Mucosa of gallbladder (tissue), 1 donor: ENCODE data around the gene ATPAF1. TPM values are rescaled to one million over a fixed set of nuclear protein-coding genes. Genes with fewer than 3 reads are reported as not detected.

ENCODE experiments used
- DNase-seq: peaks from one replicate; pipeline ENCODE4 v3.0.0-alpha.2; 2020; ENCODE audit warnings: low spot score
- total RNA-seq: library from RNA; stranded (reverse); gene quantifications from one replicate; pipeline ENCODE4 v1.2.1, GENCODE V29; 2021
- donor health status: DM: no; HTN: no; CAD: no.

ATPAF1 gene
- total RNA-seq, 1 donor from 2014 or later: 60.5 TPM

DNA sequence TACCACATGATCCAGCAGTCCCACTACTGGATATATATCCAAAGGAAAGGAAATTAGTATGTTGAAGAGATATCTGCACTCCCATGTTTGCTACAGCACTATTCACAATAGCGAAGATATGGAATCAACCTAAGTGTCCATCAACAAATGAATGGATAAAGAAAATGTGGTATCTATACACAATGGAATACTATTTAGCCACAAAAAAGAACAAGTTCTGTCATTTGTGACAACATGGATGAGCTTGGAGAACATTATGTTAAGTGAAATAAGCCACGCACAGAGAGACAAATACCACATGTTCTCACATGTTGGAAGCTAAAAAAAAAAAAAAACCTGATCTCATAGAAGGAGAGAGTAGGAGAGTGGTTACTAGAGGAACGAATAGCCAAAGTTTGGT lies 17.7 kb downstream of the ATPAF1 start:
- DNase-seq: no peak

DNA sequence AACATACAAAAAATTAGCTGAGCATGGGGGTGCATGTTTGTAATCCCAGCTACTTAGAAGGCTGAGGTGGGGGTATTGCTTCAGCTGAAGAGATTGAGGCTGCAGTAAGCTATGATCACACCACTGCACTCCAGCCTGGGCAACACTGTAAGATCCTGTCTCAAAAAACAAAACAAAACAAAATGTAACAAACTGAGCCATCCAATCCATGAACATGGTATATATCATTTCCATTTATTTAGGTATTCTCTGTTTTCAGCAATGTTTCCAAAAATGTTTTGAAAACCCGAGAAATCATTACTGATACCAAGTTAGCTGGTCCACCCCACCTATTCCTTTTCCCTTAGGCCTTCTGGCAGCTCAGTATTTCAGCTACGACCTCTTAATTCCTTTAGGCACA lies 18.4 kb downstream of the ATPAF1 start:
- DNase-seq: no peak

DNA sequence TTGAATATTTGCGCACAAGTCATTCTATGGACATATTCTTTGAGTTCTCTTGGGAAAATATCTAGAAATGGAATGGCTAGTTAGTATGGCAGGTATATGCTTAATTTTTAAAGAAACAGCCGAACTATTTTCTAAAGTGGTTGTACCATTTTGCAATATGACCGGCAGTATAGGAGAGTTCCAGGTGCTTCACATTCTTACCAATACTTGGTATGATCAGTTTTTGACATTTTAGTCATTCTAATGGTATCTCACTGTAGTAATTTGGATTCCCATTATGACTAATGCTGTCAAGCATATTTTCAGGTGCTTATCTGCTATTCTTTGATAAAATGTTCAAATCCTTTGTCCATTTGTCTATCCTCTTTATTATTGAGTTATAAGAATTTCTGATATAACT lies 20.6 kb downstream of the ATPAF1 start:
- DNase-seq: no peak

DNA sequence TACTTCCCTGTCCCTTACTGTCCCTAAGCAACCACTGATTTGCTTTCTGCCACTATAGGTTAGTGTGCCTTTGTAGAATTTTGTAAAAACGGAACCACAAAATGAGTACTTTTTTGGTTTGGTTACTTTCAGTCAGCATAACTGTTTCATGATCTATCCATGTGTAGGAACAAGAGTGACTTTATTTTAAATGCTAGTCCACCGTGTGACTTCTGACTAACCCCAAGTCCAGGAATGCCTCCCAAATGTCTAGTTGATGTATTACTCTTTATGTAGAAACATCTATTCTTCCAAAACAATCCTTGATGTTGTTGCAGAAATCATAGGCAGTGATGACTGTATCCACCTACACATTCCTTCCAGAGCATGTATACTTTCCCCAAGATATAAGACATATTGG lies 21.3 kb downstream of the ATPAF1 start:
- DNase-seq: no peak

DNA sequence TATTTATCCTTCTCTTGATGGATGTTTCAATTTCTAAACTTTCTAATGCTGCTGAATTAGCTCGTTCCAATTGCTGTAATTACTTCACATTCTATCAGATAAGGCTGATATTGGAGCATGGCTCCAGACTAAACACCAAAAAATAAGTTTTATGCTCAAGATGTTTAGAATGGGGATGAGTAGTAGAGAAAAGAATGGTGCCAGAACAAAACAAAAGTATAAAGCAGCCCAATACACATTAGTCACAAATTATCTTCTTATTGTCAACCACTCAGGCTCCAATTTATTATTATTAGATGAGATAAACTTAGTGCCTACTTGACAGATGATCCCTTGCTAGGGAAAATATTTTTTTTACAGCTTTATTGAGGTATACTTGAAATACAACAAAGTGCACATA lies 21.8 kb downstream of the ATPAF1 start:
- no peak for DNase-seq

DNA sequence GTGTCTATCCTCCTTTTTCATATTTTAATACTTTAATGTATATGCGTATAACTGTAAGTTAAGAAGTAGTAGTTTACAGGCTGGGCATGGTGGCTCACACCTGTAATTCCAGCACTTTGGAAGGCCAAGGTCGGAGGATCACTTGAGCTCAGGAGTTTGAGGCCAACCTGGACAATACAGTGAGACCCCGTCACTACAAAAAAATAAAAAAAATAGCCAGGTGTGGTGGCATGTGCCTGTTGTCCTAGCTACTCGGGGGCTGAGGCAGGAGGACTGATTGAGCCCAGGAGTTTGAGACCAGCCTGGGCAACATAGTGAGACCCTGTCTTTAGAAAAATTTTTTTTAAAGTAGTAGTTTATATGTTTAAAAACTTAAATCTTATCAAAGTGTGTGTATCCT lies 22.3 kb downstream of the ATPAF1 start:
- DNase-seq: no peak

DNA sequence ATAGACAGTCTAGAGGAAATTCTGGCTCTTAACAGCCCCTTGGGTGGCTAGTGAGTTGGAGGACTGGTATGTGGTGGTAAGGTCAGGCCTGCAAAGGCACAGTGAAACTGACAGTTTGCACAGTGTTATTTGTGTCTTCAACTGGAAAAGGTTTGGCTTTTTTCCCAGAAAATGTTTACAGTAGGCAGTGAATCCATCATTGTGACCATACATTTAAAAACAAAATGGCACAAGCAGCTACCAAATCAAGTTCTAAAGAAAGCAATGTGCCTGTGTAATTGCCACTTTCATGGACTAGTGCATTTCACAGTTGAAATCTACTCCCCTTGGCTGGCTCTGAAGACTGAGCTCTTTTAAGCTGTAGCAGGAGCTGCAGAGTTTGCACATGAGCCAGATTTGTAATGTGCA lies 24.8 kb downstream of the ATPAF1 start:
- DNase-seq: no peak

DNA sequence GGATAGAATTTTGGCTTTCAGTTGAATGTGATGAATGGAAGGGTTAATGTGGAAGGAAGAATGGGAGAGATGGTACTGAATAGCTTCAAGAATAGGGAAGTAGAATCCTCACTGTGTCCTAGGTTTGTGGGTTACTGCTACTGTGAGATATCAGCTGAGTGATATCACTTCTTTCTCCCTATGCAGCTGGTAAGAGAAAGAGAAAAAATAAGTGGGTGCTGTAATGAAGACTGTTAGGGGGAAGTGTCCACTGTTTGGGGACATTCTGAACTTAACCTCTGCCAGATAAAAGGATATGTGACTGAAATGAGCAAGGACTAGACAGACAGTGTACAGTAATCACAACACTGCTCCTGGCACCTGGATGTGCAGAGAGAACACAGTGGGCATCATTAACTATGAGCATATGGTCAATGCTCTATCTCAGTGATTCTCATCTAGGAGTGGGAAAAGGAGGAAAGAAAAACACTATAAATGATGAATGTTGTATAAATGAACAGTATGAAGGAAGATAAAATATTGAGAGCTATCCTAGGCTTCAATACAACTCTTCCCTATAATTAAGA lies 26.0 kb downstream of the ATPAF1 start:
- DNase-seq: no peak

DNA sequence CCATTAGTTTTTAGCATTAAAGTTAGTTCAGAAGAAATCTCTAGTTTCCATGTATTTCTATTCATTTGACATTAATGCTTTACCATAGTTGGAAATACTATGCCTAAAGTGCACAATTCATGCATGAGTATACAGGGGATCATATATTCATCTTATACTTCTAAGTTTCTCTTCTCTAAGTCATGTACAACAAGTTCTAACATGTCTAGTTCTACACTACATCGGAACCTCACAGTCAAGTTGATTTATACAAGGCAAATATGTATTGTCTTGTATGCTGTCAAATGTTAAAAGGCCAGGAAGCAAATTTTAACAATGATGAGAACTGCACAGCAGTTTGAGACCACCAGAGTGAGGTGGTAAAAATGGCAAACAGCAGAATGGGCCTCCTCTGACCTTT lies 28.6 kb downstream of the ATPAF1 start:
- DNase-seq: no peak

DNA sequence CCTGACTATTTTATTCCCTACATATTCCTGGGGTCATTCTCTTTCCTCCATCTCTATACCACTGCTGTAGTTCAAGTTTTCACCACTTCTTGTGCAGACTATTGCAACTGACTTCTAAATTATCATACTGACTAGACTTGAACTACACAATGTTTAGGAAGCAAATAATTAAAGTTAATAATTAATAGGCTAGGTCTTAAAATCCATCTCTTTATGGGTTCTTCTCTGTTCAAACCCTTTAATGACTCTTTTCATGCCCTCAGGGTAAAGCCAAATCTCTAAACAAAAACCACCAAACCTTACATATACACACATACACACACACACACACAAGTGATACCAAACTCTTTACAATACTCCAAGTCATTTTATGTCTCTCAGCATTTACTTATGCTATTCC lies 29.2 kb downstream of the ATPAF1 start:
- no peak for DNase-seq

DNA sequence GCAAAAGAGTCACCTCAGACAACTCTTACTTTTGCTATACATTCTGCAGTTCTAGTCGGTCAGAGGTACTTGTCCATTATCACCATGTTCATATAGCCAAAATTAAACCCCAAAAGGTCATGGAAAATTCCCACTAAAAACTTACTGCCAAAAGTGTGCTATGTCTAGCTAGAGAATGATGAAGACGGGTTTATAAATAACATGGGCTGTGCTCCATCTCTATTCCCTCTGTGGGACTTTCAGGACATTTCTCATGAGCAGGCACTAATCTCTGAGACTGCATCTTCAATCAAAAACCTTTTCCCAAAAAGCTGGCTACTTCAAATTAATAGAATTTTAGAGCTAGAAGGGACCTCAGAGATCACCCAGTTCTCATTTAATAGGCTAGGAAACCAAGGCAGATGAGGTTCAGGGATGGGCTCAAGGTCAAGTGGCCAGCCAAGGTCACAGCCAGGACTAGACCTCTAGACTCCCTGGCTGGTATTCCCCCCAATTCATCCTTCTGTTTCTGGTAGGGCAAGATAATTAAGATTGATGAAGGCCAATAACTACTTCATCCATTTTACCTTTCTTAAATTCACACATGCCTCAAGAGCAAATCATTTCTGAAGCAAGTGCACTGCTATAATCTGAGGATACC lies 30.6 kb downstream of the ATPAF1 start:
- no peak for DNase-seq

DNA sequence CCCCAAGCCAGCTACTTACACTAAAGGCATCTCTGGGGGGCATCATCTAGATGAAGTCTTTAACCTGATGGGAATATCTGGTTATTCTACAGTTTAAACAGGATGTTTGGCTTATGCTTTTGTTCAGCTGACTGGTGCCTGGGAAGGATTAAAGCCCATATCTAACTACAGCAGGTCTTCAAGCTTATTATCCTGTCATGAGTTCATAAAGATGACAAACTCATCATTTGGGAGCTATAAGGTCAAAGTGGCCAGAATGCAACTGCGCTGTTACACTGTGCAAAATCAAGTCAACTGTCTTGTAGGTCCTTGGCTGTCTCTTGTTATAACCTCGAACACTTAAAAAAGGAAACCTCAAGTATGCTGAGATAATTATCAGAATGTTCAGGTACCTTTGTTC lies 33.0 kb downstream of the ATPAF1 start:
- no peak for DNase-seq

DNA sequence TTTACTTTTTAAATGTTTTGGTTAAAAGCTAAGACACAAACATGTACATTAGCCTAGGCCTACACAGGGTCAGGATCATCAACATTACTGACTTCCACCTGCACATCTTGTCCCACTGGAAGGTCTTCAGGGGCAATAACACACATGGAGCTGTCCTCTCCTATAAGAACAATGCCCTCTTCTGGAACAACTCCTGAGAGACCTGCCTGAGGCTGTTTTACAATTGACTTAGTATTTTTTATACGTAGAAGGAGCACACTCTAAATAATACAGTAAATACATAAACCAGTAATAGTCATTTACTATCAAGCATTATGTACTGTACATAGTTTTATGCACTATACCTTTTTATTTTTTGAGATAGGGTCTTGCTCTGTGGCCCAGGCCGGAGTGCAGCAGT lies 37.4 kb downstream of the ATPAF1 start:
- DNase-seq: no peak

DNA sequence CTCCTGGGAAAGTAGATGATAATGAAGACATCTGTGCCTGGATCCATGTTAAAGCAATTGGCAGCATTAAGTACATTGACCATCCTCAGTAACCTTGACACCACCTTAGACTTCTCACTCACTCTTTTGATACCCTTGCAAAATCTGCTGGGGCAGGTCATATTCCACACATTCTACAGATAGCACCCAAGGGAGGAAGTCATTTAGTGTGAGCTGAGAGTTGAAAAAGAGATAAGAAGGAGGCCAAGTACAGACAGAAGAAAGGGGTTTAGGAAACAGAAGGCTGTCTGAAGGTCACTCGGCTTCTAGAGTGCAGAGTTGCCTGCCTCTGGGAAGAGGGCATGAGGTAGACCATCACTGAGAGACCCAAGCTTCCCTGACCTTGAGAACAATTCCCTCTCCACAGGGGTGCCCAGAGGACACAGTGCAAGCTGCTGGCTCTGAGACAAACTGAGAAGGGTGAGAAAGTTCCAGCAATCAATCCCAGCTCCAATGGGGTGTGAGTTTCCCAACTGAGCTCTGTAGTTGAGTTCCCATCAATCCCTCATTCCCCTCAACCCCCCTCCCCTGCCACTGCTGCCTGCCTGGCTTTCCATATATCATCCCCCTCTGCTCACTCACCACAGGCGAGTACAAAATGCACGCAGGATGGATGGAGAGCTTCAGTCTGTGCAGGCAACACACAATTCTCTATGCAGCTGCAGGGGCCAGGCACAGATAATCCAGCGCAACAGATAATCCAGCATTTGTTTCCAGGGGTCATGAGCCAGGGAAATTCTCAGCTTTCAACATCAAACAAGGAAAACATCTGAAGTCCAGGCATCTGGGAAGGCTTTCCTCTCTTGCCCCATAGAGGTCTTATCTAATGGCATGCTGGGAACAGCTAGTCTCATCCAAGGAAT lies 44.2 kb downstream of the ATPAF1 start:
- no peak for DNase-seq

DNA sequence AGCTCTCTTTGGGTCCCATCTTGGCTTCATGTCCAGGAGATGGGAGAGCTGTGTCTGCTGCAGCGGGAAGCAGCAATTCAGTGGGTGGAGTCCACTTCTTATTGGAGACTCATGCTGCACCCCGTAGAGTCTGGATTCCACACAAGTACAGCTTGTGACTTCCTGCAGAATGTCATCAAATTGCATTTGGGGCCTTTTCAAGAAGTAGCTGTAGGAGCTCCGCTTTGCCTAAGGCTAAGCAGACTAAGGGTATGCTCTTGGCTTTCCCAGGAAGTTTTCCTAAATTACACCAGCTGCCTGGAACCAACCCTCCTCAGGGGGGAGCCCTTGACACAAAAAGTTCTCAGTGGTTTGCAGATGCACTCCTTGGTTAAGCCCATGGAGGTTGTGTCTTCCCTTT lies 45.8 kb downstream of the ATPAF1 start:
- DNase-seq: no peak

DNA sequence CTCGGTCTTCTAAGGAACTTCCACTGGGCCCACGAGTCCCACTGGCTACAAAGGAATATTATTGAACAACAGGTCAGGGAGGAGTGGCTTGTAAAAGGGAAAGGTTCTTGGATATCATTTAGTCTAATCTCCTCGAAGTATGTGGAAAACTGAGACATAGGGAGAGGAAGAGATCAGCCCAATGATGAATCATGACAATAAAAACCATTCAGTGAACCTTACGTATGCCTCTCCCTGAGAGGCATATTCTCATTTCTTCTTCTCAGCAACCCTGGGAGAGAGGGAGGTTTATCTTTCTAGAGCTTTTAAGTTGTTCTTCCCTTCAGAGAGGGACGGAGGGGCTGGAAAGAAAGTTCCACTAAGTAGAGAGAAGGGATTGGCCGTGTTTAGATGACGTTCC lies 46.2 kb downstream of the ATPAF1 start:
- DNase-seq: no peak

DNA sequence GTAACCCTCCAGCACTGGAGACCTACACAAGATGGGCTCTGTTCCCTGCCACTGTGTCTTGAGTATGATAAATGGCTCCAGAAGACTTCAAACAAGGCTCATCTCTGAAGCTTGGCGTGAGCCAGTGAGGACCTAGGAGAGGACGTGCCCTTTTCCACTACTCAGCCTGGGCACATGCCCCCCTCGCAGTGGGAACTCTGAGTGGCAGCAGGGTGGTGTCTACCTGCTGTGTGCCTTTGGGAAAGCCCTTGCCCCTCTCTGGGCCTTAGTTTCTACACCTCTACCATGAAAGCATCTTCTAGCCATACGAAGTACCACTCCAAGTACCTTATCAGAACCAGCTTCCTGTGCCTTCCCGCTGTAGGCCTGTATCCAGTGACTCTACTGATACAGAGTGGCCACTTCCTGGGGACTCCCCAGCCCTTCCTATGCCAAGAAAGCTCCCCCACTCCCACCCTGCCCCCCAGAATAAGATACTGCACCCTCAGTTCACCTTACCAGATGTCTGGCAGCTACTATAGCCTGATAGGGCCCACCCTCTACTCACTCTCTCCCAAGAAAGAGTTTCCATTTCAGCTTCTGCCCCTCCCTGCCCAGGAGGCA lies 48.4 kb downstream of the ATPAF1 start:
- no peak for DNase-seq

DNA sequence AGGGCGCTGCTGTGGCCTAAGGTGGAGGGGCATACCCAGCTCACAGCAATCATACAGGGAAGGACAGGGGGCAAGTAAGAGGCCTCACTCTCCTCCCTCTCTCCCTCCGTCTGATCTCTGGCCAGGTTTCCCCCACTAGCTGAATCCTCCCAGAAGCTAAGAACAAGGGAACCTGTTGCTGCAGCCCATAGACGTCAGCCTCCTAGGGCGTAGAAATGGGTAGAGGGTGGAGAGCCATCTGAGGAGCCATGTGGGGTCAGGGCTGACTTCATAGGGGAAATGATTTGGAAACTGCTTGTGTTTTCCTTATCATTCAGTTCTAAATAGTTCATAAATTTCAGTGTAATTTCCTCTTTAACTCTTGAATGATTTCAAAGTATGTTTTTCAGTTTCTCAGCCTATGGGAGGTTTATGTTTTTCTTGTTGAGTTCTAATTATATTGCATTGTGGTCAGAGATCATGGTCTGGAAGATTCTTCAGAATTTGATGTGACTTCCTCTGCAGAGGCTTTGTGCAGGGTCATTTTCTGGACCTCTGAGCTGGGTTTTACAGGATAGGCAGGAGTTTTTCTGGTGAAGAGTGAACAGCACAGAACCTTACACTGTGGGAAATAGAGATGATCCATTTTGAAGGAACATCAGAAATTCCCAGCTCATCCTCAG lies 49.3 kb downstream of the ATPAF1 start:
- DNase-seq: no peak

DNA sequence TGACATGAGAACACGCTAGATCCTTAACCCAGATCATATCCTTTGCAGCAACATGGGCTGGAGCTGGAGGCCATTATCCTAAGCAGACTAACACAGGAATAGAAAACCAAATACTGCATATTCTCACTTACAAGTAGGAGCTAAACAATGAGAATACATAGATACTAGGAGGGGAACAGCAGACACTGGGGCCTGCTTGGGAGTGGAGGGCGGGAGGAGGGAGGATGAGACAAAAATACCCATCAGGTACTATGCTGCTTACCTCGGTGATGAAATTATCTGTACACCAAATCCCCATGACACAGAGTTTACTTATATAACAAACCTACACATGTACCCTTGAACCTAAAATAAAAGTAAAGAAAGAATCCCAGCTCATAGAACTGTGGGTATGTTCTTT lies 50.3 kb downstream of the ATPAF1 start:
- DNase-seq: no peak

DNA sequence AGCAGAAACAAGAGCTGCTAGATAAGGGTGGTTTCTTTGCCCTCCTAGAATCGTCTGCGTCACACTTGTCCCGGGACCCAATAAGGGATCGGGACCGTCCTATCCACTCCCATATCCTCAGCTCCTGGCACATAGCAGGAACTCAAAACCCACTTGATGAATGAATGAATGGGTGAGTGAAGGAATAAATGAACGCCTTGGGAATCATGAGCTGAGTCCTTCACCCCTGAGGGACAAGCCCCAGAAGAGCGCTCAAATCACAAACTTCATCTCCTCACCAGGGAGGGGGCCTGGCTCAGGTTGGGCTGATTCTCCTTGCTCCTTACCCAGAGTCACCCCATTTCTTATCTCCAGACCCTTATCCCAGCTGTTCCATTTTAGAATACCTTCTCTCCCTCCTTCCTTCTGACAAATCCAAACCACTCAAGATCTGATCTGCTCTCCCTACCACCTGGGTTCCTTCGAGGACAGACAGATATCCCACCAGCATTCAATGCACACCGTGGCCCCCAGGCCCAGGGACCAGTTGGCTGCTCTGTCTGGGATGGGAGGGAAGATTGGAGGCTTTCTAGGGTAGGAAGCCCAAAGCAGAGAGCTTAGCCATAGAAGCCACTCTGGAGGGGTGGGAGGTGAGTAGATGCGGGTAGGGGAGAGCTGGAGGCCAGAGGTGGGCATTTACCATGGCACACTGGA lies 50.9 kb downstream of the ATPAF1 start:
- no peak for DNase-seq

DNA sequence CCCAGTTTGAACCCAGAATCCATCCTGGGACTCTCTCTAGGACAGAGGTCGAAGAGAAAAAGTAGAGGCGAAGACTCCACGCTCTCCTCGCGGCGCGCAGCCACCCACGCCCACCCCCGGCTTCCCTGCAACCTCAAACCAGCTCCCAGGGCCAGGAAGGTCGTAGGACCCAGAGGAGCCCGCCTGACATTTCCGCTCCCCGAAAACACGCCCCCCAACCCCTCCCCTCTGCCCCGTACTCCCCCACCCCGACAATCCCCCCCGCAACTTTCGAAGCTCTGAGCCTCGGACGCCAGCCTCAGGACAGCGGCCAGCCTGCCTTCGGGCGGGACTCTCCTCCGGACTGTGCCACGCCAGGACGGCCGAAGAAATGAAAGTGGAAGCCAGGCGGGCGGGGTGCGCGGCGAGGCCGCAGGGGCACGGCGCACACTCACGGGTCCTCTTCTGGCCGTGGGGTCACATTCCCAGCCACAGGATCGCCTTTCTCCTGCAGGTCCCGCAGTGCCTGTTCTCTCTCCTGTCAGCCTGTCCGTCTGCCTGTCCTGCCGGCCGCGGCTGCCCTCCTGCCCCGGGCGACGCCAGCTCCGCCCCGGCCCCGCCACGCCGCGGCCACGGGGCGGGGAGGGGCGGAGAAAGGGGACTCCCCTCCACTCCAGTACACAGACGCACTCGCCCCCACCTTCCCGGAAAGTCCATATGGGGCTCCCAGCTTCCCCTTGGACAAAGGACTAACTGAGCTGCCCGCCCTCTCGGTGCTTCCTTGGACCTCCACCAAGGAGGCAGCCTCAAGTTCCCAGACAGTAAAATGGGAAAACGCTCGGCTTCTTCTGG lies 51.7 kb downstream of the ATPAF1 start, which contains the start of gene MOB3C:
Gene MOB3C, minus strand, starts transcription at position 535 of the 831 bp plus-strand sequence. CDS start 3,490 bp downstream, outside the sequence.
- DNase-seq: peak; percentile 69
